Measurements from ENCODE around the gene KCNH3.
"Not testable (repeated sequence)": the region's sequence is repeated elsewhere in the genome, so short reads cannot be mapped to it uniquely, and the experiment has no call there.

KCNH3 gene

DNA sequence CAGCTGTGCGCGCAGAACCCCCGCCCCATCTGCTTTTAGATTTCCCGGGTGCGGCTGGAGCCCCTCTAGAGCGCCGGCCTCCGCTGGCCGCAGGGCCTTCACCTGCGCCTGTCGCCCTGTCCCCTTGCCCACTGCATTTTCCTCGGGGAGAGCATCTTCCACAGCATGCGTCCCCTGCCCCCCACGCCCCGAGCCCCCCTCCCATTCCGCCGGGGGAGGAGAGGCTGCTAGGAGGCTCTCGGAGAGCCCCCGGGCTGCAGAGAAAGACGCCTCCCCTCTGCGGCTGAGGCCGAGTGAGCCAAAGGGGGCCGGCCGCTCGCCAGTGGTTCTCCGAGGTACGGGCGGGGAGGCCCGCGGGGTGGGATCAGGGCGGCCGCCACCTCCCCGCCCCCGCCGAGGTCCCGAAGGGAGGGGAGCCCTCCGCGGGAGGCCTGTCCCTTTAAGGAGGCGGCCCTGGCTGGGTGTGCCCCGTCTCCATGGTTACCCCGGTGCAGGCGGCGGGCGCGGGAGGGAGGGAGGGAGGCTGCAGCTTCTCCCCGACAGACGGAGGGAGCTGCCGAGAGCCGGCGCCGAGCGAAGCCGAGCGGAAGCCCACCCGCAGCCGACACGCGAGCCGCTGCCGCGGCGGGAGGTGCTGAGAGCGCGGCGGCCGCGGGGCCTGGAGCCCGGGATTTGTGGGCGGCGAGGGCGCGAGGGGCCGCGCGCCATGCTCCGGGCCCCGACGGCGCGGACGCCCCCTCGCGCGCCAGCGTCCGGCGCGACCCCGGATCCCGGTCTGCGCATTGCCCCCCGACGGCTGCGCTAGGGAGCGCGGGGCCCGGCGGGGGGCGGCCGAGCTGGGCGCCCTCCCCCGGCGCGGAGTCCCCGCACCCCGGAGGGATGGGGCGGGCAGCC, at the start of gene KCNH3:
Gene KCNH3 (plus strand): TSS at position 521 of the 894 bp plus-strand sequence. CDS start 387 bp downstream, outside the sequence.
- DNase-seq: peak; percentile 64 to 75

GRCh38 chr12:49489154-49489553, 49.7 kb upstream of the KCNH3 start:
- DNase-seq: no peak

DNA sequence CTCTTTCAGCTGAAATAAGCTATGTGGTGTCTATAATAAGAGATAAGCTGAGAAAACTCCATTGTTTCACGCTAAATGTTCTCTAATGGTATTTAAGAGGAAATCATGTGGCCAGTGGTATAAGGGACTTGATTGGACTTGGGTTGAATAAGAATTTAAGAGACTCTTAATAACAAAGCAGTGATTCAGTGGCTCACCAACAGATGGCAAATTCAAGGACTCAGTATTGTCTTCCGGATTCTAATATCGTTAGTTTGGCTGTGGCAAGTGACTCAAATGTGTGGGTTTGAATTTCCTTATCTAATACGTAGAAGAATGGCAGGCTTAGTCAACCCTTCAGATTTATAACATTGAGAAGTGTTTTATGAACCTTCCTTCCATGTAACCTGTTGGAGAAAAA, 49.1 kb upstream of the KCNH3 start:
- DNase-seq: no peak

- no peak for DNase-seq
Measured at GRCh38 chr12:49491823-49492222, 47.0 kb upstream of the KCNH3 start.

DNA sequence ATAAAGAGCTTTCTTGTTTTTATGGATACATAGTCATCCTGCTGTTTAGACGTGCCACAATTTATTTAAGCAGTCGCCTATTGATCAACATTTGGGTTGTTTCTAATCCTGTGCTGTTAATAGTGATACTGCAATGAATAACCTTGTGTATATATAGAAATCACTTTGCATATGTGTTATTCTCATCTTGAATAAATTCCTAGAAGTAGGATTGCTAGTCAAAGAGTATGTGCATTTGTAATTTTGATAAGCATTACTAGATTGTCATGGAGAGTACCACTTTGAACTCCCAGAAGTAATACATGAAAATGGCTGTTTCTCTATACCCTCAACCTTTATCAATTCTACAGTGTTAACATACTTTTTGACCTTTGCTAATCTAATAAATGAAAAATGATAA, 44.9 kb upstream of the KCNH3 start:
- no peak for DNase-seq

GRCh38 chr12:49496417-49497360, 42.1 kb upstream of the KCNH3 start:
- no peak for DNase-seq

DNA sequence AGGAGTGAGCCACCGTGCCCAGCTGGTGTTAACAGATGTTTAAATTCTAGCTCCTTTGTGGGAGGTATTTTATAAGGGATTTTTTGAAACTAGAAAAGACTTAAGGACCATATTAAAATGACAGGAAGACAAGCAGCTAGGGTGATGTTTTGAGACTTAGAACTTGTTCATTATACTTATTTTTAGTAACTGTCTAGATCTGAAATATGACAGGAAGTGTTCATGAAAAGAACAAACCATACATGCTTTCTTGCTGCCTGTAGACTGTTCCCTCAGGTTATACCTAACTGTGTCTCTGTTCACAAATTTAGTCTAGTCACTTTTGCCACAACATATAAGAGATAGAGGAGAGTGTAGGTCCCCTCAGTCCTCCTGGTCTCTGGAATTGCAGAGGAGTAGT, 36.9 kb upstream of the KCNH3 start:
- DNase-seq: no peak

GRCh38 chr12:49502590-49502989, 36.2 kb upstream of the KCNH3 start:
- no peak for DNase-seq

GRCh38 chr12:49503674-49504180, 35.1 kb upstream of the KCNH3 start:
- no peak for DNase-seq

GRCh38 chr12:49505672-49506071, 33.2 kb upstream of the KCNH3 start:
- DNase-seq: no peak

- DNase-seq: no peak
Measured at GRCh38 chr12:49507139-49507538, 31.7 kb upstream of the KCNH3 start.

- not testable (repeated sequence) for DNase-seq
Measured at GRCh38 chr12:49509681-49510080, 29.1 kb upstream of the KCNH3 start.

DNA sequence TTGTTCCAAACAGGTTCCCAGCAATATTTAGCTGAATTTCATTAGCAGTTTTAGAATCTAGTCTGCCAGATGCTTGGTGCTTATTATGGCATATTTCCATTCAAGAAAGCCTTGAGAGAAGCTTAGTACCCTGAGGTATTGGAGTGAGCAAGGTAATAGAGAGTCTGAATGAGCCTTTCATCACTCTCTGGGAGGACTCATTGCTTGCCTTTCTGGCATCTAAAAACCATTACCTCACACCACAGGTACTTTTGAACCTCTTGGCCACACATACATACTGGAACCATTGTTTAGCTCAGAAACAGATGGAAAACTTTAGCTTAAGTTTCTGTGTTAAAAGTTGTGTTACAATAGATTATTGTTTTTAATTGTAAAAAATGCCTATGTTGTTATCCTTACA, 27.4 kb upstream of the KCNH3 start:
- DNase-seq: no peak

DNA sequence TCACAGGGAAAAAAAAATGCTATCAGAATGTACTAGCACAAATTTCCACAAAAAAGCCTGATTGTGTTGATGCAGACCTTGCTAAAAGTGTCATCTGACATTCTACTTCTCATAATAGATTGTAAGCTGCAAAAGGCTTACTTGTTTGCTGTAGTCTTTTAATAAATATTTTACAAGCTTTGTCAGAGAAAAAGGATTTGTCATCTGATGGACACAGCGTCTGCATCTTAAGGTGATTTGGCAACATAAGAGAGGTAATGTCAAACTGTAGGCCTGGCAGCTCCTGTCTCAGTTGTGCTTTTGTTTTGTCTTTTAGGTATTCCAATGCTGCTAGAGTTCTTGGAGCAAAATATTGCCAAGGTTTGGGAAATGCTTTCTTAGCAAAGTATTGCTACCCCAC, 26.3 kb upstream of the KCNH3 start:
- DNase-seq: no peak

DNA sequence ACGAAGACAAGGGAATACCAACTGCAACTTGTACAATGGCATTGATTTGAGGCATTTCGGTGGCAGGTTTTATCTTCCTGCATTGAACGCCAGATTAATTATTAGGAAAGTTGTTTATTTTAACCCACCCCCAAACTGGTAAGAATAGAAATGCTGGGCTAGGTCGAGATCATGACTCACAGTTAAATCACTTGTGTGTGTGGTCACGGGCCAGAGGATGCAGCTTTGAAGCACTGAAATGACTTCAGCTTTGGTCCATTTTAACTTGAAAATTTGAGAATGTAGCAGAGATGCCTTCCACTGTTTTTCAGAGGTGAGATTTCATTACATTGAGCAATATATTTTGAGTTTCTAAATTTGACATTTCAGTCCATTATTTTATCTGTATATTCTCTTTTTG, 23.6 kb upstream of the KCNH3 start:
- no peak for DNase-seq

DNA sequence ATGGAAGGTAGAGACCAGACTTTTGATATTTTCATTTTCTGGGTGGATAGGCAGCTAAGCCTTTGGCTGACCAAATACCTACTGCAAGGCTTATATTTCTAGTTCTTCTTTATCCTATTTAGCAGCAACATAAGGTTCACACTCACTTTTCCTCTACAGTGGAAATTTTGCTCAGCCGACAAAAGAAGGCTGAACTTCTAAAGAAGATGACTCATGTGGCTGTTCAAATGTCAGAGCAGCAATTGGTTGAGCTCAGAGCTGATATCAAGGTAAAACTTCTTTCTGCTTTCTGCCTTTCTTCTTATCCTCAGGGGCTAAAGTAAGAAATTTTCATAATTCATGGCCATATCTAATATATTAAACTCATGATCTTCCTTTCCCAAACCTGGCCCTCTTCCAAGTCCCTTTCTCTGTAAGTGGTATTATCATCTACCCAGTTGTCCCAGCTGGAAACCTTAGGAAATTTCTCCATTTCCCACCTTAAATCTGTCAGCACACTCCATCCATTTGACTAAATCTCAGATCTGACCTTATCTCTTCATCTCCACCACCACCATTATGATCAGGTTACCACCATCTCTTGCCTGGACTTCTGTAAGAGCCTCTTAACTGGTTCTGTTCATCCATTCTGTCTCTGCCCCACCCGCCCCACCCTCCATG, 19.8 kb upstream of the KCNH3 start:
- DNase-seq: no peak

DNA sequence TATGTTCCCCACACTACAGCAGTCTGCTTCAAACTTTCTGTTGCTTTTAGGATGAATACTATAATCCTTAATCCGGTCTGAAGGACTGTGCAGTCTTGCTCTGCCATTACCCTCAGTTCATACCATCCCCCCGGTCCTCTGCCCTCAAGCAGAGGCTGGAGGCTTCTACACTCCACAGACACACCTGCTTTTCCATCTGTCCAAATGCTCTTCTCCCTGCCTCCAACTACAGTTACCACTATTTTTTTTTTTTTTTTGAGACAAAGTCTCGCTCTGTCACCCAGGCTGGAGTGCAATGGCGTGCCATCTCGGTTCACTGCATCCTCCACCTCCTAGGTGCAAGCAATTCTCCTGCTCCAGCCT, 19.3 kb upstream of the KCNH3 start:
- DNase-seq: no peak

DNA sequence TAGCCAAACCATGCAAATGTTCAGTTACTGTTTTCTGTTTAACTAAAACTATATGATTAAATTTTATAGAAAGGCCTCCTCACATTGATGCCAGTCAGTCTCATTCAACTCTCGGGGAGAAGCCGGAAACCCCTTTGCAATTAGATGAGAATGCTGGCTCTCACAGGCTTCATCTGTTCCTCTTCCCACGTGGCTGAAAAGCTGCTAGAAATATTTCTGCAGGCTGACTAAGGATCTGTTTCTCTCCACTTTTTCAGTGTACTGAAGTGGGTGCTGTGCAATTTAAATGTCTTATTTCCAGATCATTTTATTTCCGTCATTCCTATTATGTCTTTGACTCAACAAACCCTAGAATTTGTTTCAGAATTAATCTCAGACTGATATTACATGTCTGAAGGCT, 17.4 kb upstream of the KCNH3 start:
- DNase-seq: no peak

GRCh38 chr12:49524660-49525324, 14.0 kb upstream of the KCNH3 start:
- no peak for DNase-seq

DNA sequence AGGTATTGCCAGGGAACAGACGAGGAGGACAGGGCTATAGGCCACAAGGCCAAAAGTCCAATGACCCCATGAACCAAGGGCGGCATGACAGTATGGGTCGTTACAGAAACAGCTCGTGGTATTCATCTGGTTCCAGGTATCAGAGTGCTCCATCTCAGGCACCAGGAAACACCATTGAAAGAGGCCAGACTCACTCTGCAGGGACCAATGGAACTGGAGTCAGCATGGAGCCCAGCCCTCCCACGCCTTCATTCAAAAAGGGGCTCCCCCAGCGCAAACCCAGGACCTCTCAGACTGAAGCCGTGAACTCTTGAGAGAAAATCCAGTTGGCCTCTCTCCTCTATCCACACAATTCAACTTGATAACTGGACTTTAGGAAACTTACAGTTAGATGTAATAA, 12.9 kb upstream of the KCNH3 start:
- DNase-seq: no peak

- DNase-seq: no peak
Measured at GRCh38 chr12:49527361-49528130, 11.3 kb upstream of the KCNH3 start.

DNA sequence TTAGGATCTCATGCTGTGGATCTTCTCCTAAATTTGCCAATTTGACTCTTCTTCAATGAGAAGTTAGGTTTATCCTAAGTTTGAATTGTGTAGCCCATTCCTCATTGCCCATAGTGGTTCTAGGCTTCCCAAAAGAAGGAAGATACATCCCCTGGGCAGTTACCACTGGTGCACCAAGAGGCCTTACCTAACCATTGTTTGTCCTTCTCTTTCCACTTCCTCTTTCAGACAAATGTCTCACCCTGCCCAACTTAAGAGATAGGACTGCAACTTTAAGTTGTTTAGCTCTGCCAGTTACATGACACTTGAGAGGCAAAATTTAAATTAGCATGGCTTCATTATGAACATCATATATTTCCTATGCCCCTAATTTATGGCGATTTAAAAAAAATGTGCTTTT, 9.4 kb upstream of the KCNH3 start:
- no peak for DNase-seq

Data from SHP77 (cell line).